Gastrocnemius medialis (tissue), 4 donors: Measurements from ENCODE around the gene CD2AP. TPM values are rescaled to one million over a fixed set of nuclear protein-coding genes. Genes with fewer than 3 reads are reported as not detected.
"Not testable (repeated sequence)": the region's sequence is repeated elsewhere in the genome, so short reads cannot be mapped to it uniquely, and the experiment has no call there.

ENCODE experiments used
- ATAC-seq, 2 donors: fragments of 150-250 bp; one replicate each; pipeline ENCODE4 v1.9.1; 2016
- DNase-seq, 2 donors: peaks; one replicate each; pipeline ENCODE4 v3.0.0-alpha.2; 2019
- H3K27ac ChIP-seq, 4 donors: fragments of 200-600 bp; sonication (generic); 1 replicate in 1 of 4; 2 replicates in 3 of 4; pipeline ENCODE4 v1.5.1; 2016 to 2018; ENCODE audit warnings: mild to moderate bottlenecking in 2 of 4, moderate library complexity in 1 of 4
- H3K27me3 ChIP-seq, 3 donors: fragments of 200-600 bp; sonication (generic) in 2 of 3; 1 replicate in 1 of 3; 2 replicates in 2 of 3; pipeline versions ENCODE4 v1.5.1 to v1.6.0; 2016 to 2019; ENCODE audit warnings: mild to moderate bottlenecking in 1 of 3, moderate library complexity in 1 of 3
- H3K36me3 ChIP-seq, 2 donors: fragments of 200-600 bp; sonication (generic) in 1 of 2; one replicate each; pipeline ENCODE4 v1.5.1; 2017 to 2018
- H3K4me1 ChIP-seq, 2 donors: fragments of 200-600 bp; sonication (generic) in 1 of 2; one replicate each; pipeline ENCODE4 v1.5.1; 2016 to 2017; ENCODE audit warnings: mild to moderate bottlenecking in 2 of 2
- H3K4me3 ChIP-seq, 4 donors: fragments of 200-600 bp; sonication (generic) in 3 of 4; 1 replicate in 1 of 4; 2 replicates in 3 of 4; pipeline ENCODE4 v1.5.1; 2016 to 2019; ENCODE audit warnings: mild to moderate bottlenecking in 2 of 4
- H3K9me3 ChIP-seq, 3 donors: fragments of 200-600 bp; sonication (generic) in 2 of 3; 1 replicate in 1 of 3; 2 replicates in 2 of 3; pipeline ENCODE4 v1.5.1; 2016 to 2019
- POLR2A ChIP-seq, 2 donors: fragments of 450-650 bp; IDR thresholded peaks; one replicate each; pipeline ENCODE4 v1.6.1; 2017; ENCODE audit warnings: antibody characterized with exemption in 2 of 2, mild to moderate bottlenecking in 2 of 2, moderate library complexity in 2 of 2
- in situ Hi-C, 4 donors: fragments of 200-750 bp; cut with MboI; loops; one replicate each; pipeline versions ENCODE4 v1.15.0 to v1.8.0; 2017; ENCODE audit warnings: low sequenced_read_pairs in 4 of 4
- intact Hi-C: fragments of 100-400 bp; cut with DNase I; formaldehyde crosslinking; loops from one replicate; pipeline ENCODE4 v1.15.1; 2023; ENCODE audit warnings: low total_unique reads
- total RNA-seq, 4 donors: library from RNA; depleted of rRNA; stranded (reverse); fragments of >200 nt; gene quantifications; one replicate each; pipeline versions ENCODE4 v1.1.0 to v1.2.3, GENCODE V29; 2016
- TF ChIP-seq, protein P1 (sequence below), 5 experiments: fragments of 450-650 bp in 3 of 5; fragments of 200-600 bp in 2 of 5; sonication (generic) in 2 of 5; IDR thresholded peaks in 4 of 5; conservative IDR thresholded peaks in 1 of 5; 1 replicate in 4 of 5; 2 replicates in 1 of 5; pipeline ENCODE4 v1.5.1; 2016 to 2019; ENCODE audit warnings: antibody characterized with exemption in 5 of 5, mild to moderate bottlenecking in 3 of 5, moderate library complexity in 3 of 5

The CD2AP gene
- total RNA-seq, 4 donors from 2014 or later: 6.9 to 14.1 (median 8.6) TPM

DNA sequence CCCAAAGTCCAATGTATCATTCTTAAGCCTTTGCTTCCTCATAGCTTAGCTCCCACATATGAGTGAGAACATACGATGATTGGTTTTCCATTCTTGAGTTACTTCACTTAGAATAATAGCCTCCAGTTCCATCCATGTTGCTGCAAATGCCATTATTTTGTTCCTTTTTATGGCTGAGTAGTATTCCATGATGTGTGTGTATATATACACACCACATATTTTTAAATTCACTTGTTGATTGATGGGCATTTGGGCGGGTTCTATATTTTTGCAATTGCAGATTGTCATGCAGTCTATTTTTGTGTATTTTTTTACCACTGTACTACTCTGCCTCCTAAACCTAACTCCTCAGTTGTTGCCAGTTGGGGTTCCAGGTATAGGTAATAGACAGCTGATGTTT lies 74.7 kb downstream of the CD2AP start:
- in situ Hi-C loops (no loop called here), intact Hi-C loops (no loop called here)
- Histone ChIP-seq H3K4me1 (no peaks in the 10 kb centered on the region), H3K27me3 (no peaks in the 10 kb centered on the region), H3K4me3 (no peak overlapping the region), H3K9me3 (no peaks in the 10 kb centered on the region), H3K27ac (no peak overlapping the region), H3K36me3 (peaks cover 0 to under 1% of the 10 kb centered on the region in 2 donors)
- ATAC-seq (no peak), DNase-seq (no peak)
- TF ChIP-seq, protein P1, sequence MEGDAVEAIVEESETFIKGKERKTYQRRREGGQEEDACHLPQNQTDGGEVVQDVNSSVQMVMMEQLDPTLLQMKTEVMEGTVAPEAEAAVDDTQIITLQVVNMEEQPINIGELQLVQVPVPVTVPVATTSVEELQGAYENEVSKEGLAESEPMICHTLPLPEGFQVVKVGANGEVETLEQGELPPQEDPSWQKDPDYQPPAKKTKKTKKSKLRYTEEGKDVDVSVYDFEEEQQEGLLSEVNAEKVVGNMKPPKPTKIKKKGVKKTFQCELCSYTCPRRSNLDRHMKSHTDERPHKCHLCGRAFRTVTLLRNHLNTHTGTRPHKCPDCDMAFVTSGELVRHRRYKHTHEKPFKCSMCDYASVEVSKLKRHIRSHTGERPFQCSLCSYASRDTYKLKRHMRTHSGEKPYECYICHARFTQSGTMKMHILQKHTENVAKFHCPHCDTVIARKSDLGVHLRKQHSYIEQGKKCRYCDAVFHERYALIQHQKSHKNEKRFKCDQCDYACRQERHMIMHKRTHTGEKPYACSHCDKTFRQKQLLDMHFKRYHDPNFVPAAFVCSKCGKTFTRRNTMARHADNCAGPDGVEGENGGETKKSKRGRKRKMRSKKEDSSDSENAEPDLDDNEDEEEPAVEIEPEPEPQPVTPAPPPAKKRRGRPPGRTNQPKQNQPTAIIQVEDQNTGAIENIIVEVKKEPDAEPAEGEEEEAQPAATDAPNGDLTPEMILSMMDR (IDR thresholded peaks at IDR 0.05 in 4 of 5, conservative IDR thresholded peaks at IDR 0.05 in 1 of 5): no peak
- no peak for TF ChIP-seq POLR2A (IDR thresholded peaks at IDR 0.05)

- ATAC-seq, H3K9me3 ChIP-seq, H3K4me1 ChIP-seq, in situ Hi-C loops, H3K27me3 ChIP-seq, H3K27ac ChIP-seq, H3K4me3 ChIP-seq, DNase-seq, H3K36me3 ChIP-seq, intact Hi-C loops: not testable (repeated sequence)
Observed at GRCh38 chr6:47553243-47553642, 75.7 kb downstream of the CD2AP start.

DNA sequence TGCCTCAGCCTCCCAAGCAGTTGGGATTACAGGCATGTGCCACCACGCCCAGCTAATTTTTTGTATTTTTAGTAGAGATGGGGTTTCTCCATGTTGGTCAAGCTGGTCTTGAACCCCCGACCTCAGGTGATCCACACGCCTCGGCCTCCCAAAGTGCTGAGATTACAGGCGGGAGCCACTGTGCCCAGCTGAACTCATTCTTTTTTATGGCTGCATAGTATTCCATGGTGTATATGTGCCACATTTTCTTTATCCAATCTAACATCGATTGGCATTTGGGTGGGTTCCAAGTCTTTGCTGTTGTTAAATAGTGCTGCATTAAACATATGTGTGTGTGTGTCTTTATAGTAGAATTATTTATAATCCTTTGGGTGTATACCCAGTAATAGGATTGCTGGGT lies 78.9 kb downstream of the CD2AP start:
- H3K27me3 ChIP-seq, H3K4me1 ChIP-seq, H3K27ac ChIP-seq, intact Hi-C loops, H3K36me3 ChIP-seq, H3K9me3 ChIP-seq, DNase-seq, ATAC-seq, in situ Hi-C loops, H3K4me3 ChIP-seq: not testable (repeated sequence)

DNA sequence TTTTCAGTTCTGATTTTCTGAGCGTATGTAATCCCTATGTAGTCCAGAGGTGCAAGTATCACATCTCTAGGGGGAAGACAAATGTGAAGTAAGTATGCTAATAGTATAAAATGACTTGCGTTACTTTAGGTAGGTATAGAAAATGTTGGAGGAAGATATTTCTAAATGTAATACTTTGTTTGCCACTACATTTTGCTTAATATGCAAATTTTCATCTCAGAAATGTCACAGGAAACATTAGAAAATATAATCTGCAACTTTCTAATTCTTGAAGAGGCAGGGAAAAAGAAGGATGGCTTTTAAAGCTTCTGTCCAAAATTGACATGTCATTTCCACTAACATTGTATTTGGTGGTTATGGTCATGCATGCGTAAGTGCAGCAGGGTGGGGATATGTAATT lies 85.6 kb downstream of the CD2AP start:
- intact Hi-C loops (no loop called here), in situ Hi-C loops (no loop called here)
- H3K27me3 ChIP-seq: no peaks in the 10 kb centered on the region
- no peak for ATAC-seq
- no peak overlapping the region for H3K27ac ChIP-seq
- H3K9me3 ChIP-seq: no peaks in the 10 kb centered on the region
- no peak overlapping the region for H3K4me3 ChIP-seq
- no peaks in the 10 kb centered on the region for H3K4me1 ChIP-seq
- TF ChIP-seq, protein P1 (IDR thresholded peaks at IDR 0.05 in 4 of 5, conservative IDR thresholded peaks at IDR 0.05 in 1 of 5): no peak
- DNase-seq: no peak
- H3K36me3 ChIP-seq: no peaks in the 10 kb centered on the region

DNA sequence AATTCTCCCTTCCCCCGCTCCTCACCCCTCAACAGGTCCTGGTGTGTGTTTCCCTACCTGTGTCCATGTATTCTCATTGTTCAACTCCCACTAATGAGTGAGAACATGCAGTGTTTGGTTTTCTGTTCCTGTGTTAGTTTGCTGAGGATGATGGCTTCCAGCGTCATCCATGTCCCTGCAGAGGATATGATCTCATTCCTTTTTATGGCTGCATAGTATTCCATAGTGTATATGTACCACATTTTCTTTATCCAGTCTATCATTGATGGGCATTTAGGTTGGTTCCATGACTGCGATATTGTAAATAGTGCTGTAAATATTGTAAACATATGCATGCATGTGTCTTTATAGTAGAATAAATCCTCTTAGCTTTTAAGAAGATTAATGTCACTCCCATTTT lies 89.0 kb downstream of the CD2AP start:
- H3K27me3 ChIP-seq, H3K9me3 ChIP-seq, in situ Hi-C loops, H3K4me3 ChIP-seq, H3K27ac ChIP-seq, H3K36me3 ChIP-seq, H3K4me1 ChIP-seq, DNase-seq, ATAC-seq, intact Hi-C loops: not testable (repeated sequence)

DNA sequence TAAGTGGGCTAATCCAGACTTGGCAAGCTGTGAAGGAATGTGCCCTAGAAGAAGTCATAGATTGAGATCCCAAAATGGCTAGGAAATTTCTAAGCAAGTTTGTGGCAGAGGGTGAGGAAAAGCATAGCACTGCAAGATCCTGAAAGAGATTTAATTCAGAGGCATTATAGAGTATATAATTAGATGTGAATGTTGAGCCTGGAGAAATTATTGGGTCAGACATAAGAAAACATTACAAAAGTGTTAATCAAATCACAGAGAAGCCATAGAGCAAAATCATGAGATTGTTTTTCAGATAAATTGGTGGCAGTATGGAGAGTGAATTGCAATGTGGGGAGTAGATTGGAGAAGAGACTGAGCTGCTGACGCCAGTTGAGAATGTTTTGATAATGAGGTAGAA lies 90.0 kb downstream of the CD2AP start:
- in situ Hi-C loops: no loop called here
- peaks cover 0 to 7% of the 10 kb centered on the region in 2 donors for H3K4me1 ChIP-seq
- no peaks in the 10 kb centered on the region for H3K27me3 ChIP-seq
- H3K4me3 ChIP-seq: no peak overlapping the region
- TF ChIP-seq, protein P1 (IDR thresholded peaks at IDR 0.05 in 4 of 5, conservative IDR thresholded peaks at IDR 0.05 in 1 of 5): no peak
- no peak for TF ChIP-seq POLR2A (IDR thresholded peaks at IDR 0.05)
- DNase-seq (no peak), ATAC-seq (no peak)
- no peak overlapping the region for H3K27ac ChIP-seq
- H3K36me3 ChIP-seq: no peaks in the 10 kb centered on the region
- intact Hi-C loops: no loop called here
- H3K9me3 ChIP-seq: no peaks in the 10 kb centered on the region
